GM19468 (cell line): ENCODE measurements around the gene NLRC3.

Experiments used
- ATAC-seq: cut with Tn5 transposase; IDR thresholded peaks from one replicate; pipeline ENCODE4 v1.9.1; 2021; ENCODE audit warnings: mild to moderate bottlenecking, moderate library complexity, moderate number of reproducible peaks; ENCODE audit not compliant: unreplicated experiment; ENCODE audit errors: extremely low read depth

The NLRC3 gene

DNA sequence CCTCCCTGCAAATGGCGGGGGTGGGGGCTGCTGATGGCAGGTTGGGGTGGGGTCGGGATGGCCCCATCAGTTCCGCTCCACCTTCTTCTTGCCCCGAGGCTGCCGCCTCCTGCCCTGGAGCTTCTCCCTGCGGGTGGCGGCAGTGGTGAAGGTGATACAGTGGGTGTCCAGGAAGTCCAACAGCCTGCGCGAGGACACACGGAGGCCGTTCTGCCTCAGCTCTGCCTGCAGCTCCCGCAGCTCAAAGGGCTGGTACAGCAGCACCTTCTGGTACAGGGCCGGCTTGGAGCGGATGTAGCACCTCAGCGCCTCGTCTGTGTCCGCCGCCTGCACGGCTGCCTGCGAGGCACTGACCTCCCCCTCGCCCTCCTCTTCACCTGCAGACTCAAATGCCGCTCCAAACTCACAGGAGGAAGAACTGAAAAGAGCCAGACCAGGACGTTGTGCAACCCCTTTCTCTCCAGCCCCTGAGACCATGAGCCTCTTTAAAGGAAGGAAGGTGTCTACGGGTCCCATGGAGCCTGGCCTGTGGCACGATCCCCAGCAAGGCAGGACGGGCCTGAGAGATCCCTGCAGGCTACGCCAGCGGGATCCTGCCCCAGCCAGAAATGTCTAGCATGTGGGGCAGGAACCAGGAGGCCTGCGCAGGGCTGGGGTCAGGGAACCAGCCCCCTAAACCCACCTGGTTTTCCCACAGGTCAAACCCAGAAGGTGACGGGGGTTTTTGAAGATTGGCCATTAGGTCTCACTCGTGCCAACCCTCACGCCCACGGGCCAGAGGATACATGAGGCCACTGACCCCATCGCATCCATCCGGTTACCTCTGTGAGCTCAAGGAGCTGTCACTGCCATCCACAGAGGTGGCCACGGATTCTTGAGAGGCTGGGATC lies 5.3 kb upstream of the NLRC3 start:
- no peak for ATAC-seq

DNA sequence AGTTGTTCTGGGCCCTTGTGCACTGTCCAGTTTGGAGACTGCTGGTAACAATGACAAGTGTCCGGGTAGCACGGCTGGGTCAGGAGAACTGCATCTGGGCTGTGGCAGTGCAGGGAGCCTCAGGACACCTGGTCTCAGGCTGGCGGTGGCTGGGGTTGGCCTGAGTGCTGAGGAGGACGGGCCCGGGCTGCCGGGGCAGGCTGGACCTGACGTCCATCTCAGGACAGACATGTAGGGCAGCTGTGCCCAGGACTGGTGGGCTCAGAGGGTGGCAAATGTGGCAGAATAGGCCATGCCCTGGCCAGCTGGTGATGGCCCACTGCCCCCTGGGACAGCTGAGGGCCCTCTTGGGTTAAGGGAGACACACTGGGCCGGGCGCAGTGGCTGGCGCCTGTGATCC lies 4.2 kb upstream of the NLRC3 start:
- ATAC-seq = no peak

DNA sequence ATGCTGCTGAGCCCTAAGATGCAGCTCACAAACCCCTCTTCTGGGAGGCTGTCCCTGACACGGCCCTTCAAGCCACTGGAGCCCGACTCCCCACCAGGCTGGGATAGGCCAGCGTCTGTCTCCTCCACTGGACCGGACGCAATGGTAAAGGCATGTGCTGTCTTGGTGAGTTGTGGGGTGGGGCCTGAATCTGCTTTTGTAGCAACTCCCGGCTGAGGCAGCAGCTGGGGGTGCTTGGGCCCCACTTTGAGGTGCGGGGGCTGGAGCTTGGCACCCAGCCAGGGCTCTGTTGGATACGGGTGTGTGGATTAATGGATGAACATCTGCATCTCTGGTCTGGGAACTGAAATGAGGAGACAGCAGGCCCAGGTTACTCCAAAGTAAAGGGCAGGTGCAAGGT lies 3.5 kb upstream of the NLRC3 start:
- no peak for ATAC-seq

DNA sequence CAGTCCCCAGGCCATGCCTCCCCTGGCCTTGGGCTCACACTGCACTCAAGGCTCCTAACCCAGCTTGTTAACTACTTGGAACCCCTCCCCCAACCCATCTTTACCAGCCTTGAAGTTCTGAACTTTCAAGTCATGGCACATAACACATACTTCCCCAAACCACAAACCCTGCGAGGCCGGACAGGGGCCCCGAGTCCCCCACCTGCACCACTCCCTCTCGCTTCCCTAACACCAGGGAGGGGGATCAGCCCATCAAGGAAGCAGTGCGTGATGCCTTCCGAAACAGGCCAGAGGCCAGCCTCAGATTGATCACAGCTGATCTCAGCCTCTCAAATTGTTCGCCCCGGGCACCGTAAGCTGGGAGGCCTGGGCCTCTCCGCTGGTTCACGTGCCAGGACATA lies 3.0 kb upstream of the NLRC3 start:
- no peak for ATAC-seq

- no peak for ATAC-seq
Measured at GRCh38 chr16:3579776-3580175, 2.6 kb upstream of the NLRC3 start.

GRCh38 chr16:3578610-3579551 lies 1.7 kb upstream of the NLRC3 start:
- ATAC-seq = peak; percentile 35

DNA sequence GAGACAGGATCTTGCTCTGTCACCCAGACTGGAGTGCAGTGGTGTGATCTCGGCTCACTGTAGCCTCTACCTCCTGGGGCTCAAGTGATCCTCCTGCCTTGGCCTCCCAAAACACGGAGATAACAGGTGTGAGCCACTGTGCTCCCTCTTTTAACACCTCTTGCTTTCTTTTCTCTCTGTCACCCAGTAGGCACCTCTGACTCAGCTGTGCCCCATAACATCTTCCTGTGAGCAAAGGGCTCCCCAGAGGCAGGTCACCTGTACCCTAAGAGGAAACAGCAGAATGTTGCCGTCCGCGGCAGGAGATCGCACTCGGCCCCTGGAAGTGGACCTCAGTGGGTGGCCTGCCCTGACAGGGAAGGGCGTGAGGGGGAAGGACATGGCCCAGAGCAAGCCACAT lies 918 bp upstream of the NLRC3 start:
- ATAC-seq = no peak

GRCh38 chr16:3576211-3576610 lies 992 bp downstream of the NLRC3 start:
- no peak for ATAC-seq

DNA sequence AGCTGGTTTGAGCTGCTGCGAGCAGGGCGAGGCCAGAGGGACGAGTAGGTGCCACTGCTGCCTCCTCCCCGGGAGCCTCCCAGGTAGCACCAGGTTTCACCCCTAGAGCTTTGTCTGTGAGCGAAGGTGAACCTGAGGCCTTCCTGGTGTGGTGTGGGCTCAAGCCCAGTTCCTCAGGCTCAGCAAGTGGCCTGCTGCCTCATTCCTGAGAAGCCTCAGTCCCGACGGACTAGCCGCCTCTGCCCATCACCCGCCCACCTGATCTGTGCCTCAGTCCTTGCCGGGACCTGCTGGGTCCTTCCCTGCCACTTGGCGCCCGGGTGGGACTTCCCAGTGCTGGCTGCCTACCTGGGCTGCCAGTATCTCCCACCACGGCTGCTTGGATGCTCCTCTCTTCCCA lies 1.7 kb downstream of the NLRC3 start:
- ATAC-seq = no peak

DNA sequence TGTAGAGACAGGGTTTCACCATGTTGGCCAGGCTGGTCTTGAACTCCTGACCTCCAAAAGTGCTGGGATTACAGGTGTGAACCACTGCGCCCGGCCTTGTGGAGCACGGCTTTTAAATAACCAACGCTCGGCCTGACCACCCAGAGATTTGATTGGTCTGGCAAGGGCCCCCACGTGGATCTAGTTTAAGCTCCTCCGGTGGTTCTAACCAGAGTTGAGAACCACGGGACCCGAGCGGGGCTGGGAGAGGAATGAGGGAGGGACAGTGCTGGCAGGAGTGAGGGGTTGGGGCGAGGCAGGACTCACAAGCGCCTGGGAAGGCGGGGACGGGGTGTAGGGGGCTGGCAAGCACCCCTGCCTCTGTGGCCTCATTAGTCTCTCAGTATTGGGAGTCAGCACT lies 3.0 kb downstream of the NLRC3 start:
- no peak for ATAC-seq

GRCh38 chr16:3573146-3573815 lies 3.9 kb downstream of the NLRC3 start:
- no peak for ATAC-seq

- ATAC-seq = no peak
Measured at GRCh38 chr16:3570420-3571062, 6.7 kb downstream of the NLRC3 start.

DNA sequence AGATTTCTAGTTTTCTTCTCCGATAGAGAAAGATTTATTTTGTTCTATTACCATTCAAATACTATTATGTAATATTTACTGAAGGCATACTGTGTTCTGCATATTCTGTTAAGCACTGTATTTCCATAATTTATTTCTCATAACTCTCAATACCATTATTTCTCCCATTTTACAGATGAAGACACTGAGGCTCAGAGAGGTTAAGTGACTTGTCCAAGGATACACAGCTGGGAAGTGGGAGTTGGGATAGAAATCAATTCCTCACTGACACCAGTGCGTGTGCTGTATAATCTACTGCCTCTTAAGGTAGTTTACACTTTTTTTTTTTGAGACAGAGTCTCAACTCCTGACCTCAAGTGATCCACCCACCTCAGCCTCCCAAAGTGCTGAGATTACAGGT lies 7.4 kb downstream of the NLRC3 start:
- no peak for ATAC-seq

DNA sequence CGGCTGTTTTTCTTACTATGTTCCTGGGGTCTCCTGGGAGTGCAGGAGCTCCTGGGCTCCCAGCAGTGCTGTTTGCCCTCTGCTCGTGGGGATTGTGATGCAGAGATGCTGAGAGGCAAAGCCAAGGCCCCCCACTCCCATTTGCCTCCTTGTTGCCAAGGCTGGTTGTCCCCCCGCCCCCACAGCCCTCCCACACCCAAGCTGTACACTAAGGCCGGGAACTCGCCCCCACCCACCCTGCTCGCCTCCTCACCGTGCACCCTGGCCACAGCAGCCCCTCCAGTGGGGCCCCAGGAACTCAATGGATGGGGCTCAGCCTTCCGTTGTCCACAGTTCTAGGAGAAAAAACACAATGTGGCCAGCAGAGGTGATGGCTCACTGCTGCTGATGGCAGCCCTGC lies 10.2 kb downstream of the NLRC3 start:
- ATAC-seq = no peak

GRCh38 chr16:3564889-3565141 lies 12.4 kb downstream of the NLRC3 start:
- no peak for ATAC-seq

GRCh38 chr16:3564130-3564888 lies 12.9 kb downstream of the NLRC3 start:
- ATAC-seq = no peak

DNA sequence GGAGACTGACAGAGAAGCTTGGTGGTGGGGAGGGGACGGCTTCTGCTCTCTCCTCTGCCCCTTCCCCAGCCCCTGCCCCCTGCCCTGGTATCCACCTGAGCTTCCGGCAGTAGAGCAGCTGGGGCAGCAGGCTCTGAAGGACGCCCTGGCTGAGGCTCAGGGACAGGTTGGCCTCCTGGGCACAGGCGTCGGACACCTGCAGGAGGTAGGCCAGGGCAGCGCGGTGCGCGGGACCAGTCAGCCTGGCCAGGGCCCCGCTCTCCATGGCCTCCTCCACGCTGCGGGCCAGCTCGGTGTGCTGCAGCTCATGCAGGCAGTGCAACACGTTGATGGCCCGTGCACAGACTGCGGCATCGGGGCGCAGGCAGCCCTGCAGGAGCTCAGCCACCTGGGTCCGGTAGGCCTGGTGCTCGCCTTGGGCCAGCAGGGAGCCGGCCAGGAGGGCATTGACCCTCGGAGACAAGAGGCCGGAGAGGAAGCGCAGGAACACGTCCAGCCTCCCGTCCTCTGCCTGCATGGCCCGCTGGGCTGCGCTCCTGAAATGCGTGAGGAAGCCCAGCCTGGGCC lies 14.2 kb downstream of the NLRC3 start:
- ATAC-seq = no peak

DNA sequence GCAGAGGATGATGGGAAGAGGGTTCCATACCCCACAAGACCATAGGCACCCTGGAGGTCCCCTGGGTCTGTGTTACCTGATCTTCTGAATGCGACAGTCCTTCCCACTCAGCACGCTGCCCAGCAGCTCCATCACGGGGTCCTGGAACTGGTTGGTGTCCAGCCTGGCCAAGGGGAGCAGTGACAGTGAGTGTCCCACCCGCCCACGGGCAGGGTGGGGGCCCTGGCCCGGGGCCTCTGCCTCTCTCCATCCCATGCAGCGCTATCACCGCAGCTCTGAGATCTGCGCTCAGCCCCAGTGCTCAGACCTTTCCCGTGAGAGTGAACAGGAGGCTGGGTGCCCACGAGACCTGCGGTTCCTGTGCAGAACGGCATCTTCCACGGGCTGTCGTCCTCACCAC lies 15.6 kb downstream of the NLRC3 start:
- no peak for ATAC-seq

DNA sequence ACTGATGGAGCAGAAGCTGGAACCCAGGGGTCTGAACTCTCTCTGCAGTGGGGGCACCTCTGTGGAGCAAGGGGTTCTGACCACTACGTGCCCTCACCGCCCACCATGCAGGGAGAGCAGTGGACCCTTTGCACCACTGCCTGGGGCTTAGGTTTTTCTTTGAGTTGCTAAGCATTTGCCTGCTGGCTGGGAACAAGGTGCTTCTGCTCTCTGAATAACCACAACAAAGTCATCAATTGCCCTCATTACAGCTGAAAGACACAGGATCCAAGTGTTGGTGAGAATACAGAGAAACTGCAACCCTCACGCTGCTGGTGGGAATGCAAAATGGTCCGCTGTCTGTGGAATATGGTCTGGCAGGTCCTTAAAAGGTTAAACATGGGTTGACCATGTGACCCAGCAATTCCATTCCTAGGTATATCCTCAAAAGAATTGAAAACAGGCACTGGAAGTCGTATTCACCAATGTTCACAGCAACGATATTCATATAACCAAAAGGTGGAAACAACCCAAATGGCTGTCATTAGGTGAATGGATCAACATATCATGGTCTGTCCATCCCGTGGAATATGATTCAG lies 22.8 kb downstream of the NLRC3 start:
- ATAC-seq = no peak
